Skeletal muscle cell (primary cell): Measurements from ENCODE around the gene MYT1.
"Not testable (repeated sequence)": the region's sequence is repeated elsewhere in the genome, so short reads cannot be mapped to it uniquely, and the experiment has no call there.

ENCODE experiments used
- DNase-seq: peaks from one replicate; pipeline ENCODE4 v3.0.0-alpha.2; 2010; ENCODE audit warnings: low read depth
- H3K4me3 ChIP-seq: 2 replicates; pipeline ENCODE4 v1.5.1; 2011; ENCODE audit warnings: low read depth, mild to moderate bottlenecking, control low read depth, low read length, moderate library complexity

The MYT1 gene

GRCh38 chr20:64278317-64278681, 114.0 kb downstream of the MYT1 start:
- no peak for DNase-seq
- no peak overlapping the region for H3K4me3 ChIP-seq

- no peak for DNase-seq
- H3K4me3 ChIP-seq: no peak overlapping the region
Observed at GRCh38 chr20:64279826-64280459, 115.7 kb downstream of the MYT1 start.

DNA sequence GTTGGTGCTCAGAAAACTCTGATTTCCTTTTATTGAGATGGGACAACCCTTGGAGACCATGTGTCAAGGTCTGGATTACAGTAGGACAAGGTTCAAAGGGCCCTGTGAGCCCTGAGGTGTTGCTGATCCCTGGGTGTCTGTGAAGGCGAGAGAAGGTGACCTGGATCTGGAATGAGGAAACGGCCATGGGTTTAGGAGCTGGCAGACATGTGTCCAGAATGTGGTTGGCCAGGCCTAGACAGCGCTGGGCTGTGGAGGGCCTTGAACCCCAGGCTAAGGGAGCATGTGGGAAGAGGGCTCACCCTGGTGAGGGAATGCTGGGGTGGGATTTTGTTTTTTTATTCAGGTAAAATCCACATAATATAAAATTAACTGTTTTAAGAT, 116.2 kb downstream of the MYT1 start:
- DNase-seq: no peak
- H3K4me3 ChIP-seq: no peak overlapping the region

GRCh38 chr20:64283646-64284045, 119.4 kb downstream of the MYT1 start:
- DNase-seq: no peak

GRCh38 chr20:64285579-64286446, 121.6 kb downstream of the MYT1 start:
- DNase-seq, H3K4me3 ChIP-seq: not testable (repeated sequence)

More at GRCh38 chr20:64283646-64284045, 119.4 kb downstream of the MYT1 start:
- no peak overlapping the region for H3K4me3 ChIP-seq

DNA sequence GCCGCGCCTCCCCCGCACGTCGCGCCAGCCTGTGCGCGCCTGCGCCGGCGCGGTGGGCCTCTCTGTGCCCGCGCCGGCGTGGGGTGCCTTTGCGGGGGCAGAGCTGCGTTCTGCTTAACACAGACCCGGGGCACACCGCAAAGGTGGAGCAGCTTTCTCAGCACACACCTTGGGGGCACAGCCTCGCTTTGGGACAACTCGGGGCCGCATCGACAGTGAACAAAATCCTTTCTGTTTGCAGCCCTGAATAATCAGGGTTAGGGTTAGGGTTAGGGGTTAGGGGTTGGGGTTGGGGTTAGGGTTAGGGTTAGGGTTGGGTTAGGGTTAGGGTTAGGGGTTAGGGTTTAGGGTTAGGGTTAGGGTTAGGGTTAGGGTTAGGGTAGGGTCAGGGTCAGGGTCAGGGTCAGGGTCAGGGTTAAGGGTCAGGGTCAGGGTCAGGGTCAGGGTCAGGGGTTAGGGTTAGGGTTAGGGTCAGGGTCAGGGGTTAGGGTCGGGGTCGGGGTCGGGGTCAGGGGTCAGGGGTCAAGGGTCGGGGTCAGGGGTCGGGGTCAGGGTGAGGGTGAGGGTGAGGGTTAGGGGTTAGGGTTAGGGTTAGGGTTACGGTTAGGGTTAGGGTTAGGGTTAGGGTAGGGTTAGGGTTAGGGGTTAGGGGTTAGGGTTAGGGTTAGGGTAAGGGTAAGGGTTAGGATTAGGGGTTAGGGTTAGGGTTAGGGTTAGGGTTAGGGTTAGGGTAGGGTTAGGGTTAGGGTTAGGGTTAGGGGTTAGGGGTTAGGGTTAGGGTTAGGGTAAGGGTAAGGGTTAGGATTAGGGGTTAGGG, 122.4 kb downstream of the MYT1 start:
- not testable (repeated sequence) for DNase-seq, H3K4me3 ChIP-seq

GRCh38 chr20:64287264-64287590, 123.0 kb downstream of the MYT1 start:
- not testable (repeated sequence) for H3K4me3 ChIP-seq

More at GRCh38 chr20:64287264-64287590, 123.0 kb downstream of the MYT1 start:
- DNase-seq: not testable (repeated sequence)
